H1 (cell line): ENCODE measurements around the gene LTN1. TPM values are rescaled to one million over a fixed set of nuclear protein-coding genes. Genes with fewer than 3 reads are reported as not detected.

ENCODE experiments used
- CTCF ChIA-PET: fragments of 300-600 bp; sonication (Branson Sonifier 250); formaldehyde crosslinking; loops from one replicate; lab custom pipeline; 2021; ENCODE audit not compliant: partially characterized antibody; lab: Charles Lee
- POLR2A ChIA-PET: fragments of 300-600 bp; sonication (Branson Sonifier 250); formaldehyde crosslinking; loops from one replicate; lab custom pipeline; 2021; ENCODE audit warnings: inconsistent platforms; ENCODE audit not compliant: partially characterized antibody; lab: Charles Lee
- DNase-seq, 2 experiments: peaks; one replicate each; pipeline versions ENCODE4 v3.0.0 to v3.0.0-alpha.2; 2010 to 2022; ENCODE audit warnings: low spot score in 2 of 2, low read depth in 1 of 2, mixed read lengths in 1 of 2
- FAIRE-seq: peaks from 2 replicates; lab custom pipeline; 2011; peaks lifted over from hg19 to GRCh38; lab: Jason Lieb, UNC
- H2AFZ ChIP-seq: 2 replicates; pipeline ENCODE4 v1.8.1; 2012; ENCODE audit warnings: low read length, inconsistent platforms
- H2AK5ac ChIP-seq: 2 replicates; pipeline ENCODE4 v1.6.1; 2013; ENCODE audit warnings: low read depth, low read length
- H2BK120ac ChIP-seq: replicated peaks from 2 replicates; pipeline ENCODE3; 2013; ENCODE audit warnings: low read depth, low read length, inconsistent platforms
- H2BK12ac ChIP-seq: 2 replicates; pipeline ENCODE4 v1.6.1; 2013; ENCODE audit warnings: low read depth, low read length
- H2BK15ac ChIP-seq: 2 replicates; pipeline ENCODE4 v1.6.1; 2013; ENCODE audit warnings: low read length
- H2BK20ac ChIP-seq: 2 replicates; pipeline ENCODE4 v1.6.1; 2013; ENCODE audit warnings: low read length
- H2BK5ac ChIP-seq: 2 replicates; pipeline ENCODE4 v1.6.1; 2013; ENCODE audit warnings: low read depth, low read length
- H3K14ac ChIP-seq: 2 replicates; pipeline ENCODE4 v1.6.1; 2013; ENCODE audit warnings: inconsistent platforms; ENCODE audit not compliant: insufficient read length
- H3K18ac ChIP-seq: 2 replicates; pipeline ENCODE4 v1.6.1; 2013; ENCODE audit warnings: low read length; ENCODE audit errors: extremely low read depth
- H3K23ac ChIP-seq: 2 replicates; pipeline ENCODE4 v1.6.1; 2013; ENCODE audit warnings: inconsistent platforms; ENCODE audit not compliant: insufficient read length
- H3K23me2 ChIP-seq: 2 replicates; pipeline ENCODE4 v1.6.1; 2013; ENCODE audit warnings: low read depth, low read length
- H3K27ac ChIP-seq: 2 replicates; pipeline ENCODE4 v1.6.1; 2011; ENCODE audit warnings: low read depth, low read length, inconsistent platforms
- H3K27me3 ChIP-seq, 4 experiments: replicated peaks in 1 of 4; 1 replicate in 1 of 4; 2 replicates in 3 of 4; pipeline versions ENCODE4 v1.6.1 to v1.8.1; 2011 to 2013; ENCODE audit warnings: low read length in 3 of 4, mild to moderate bottlenecking in 3 of 4, inconsistent platforms in 2 of 4, mixed read lengths in 2 of 4, moderate library complexity in 1 of 4; ENCODE audit not compliant: control insufficient read depth in 3 of 4, insufficient read depth in 3 of 4; ENCODE audit errors: extremely low read depth in 1 of 4
- H3K36me3 ChIP-seq, 4 experiments: 2 replicates each; pipeline versions ENCODE4 v1.6.1 to v1.8.1; 2011 to 2013; ENCODE audit warnings: mild to moderate bottlenecking in 4 of 4, low read length in 3 of 4, moderate library complexity in 2 of 4, control low read depth in 1 of 4, inconsistent platforms in 1 of 4; ENCODE audit not compliant: insufficient read depth in 4 of 4, control insufficient read depth in 2 of 4
- H3K4ac ChIP-seq: replicated peaks from 2 replicates; pipeline ENCODE3; 2013; ENCODE audit warnings: low read length, low read depth, mixed read lengths, inconsistent platforms; ENCODE audit not compliant: insufficient read length
- H3K4me1 ChIP-seq, 4 experiments: replicated peaks in 1 of 4; 1 replicate in 1 of 4; 2 replicates in 3 of 4; pipeline versions ENCODE4 v1.6.1 to v1.8.1; 2011 to 2013; ENCODE audit warnings: low read length in 3 of 4, inconsistent platforms in 2 of 4, mixed read lengths in 1 of 4; ENCODE audit not compliant: insufficient read depth in 4 of 4, control insufficient read depth in 3 of 4
- H3K4me2 ChIP-seq, 2 experiments: 2 replicates each; pipeline versions ENCODE4 v1.6.1 to v1.8.1; 2011 to 2013; ENCODE audit warnings: low read depth in 2 of 2, low read length in 2 of 2, control low read depth in 1 of 2, inconsistent platforms in 1 of 2, mild to moderate bottlenecking in 1 of 2; ENCODE audit not compliant: insufficient read depth in 1 of 2
- H3K4me3 ChIP-seq, 4 experiments: fragments of 200-600, 300-600 bp in 1 of 4; sonication (generic), shearing (Covaris generic), sonication (Bioruptor Twin) in 1 of 4; 2 replicates each; pipeline versions ENCODE4 v1.5.1 to v1.8.1; 2011 to 2016; ENCODE audit warnings: low read length in 4 of 4, low read depth in 3 of 4, control low read depth in 2 of 4, inconsistent platforms in 2 of 4, mild to moderate bottlenecking in 2 of 4, mixed read lengths in 1 of 4, moderate library complexity in 1 of 4; ENCODE audit not compliant: insufficient read depth in 2 of 4; ENCODE audit errors: extremely low read depth in 1 of 4
- H3K56ac ChIP-seq: replicated peaks from 2 replicates; pipeline ENCODE3; 2013; ENCODE audit warnings: low read depth, mild to moderate bottlenecking, mixed read lengths, low read length, inconsistent platforms; ENCODE audit not compliant: insufficient read length
- H3K79me1 ChIP-seq: 2 replicates; pipeline ENCODE4 v1.6.1; 2013; ENCODE audit warnings: low read depth, low read length, control low read depth
- H3K79me2 ChIP-seq, 2 experiments: 2 replicates each; pipeline versions ENCODE4 v1.6.1 to v1.8.1; 2012 to 2013; ENCODE audit warnings: low read length in 2 of 2, mild to moderate bottlenecking in 2 of 2, inconsistent platforms in 1 of 2; ENCODE audit not compliant: insufficient read depth in 2 of 2, control insufficient read depth in 1 of 2
- H3K9ac ChIP-seq, 4 experiments: replicated peaks in 1 of 4; 1 replicate in 1 of 4; 2 replicates in 3 of 4; pipeline versions ENCODE4 v1.6.1 to v1.8.1; 2011 to 2013; ENCODE audit warnings: low read depth in 3 of 4, low read length in 3 of 4, control low read depth in 2 of 4, mild to moderate bottlenecking in 2 of 4, moderate library complexity in 2 of 4, inconsistent platforms in 1 of 4; ENCODE audit errors: extremely low read depth in 1 of 4
- H3K9me3 ChIP-seq, 2 experiments: 2 replicates each; pipeline versions ENCODE4 v1.6.1 to v1.8.1; 2012 to 2013; ENCODE audit warnings: mild to moderate bottlenecking in 2 of 2, moderate library complexity in 2 of 2, control low read depth in 1 of 2, inconsistent platforms in 1 of 2, low read depth in 1 of 2, low read length in 1 of 2, mixed read lengths in 1 of 2; ENCODE audit not compliant: insufficient read depth in 2 of 2
- H4K20me1 ChIP-seq, 2 experiments: replicated peaks in 1 of 2; 2 replicates each; pipeline versions ENCODE3 to v1.8.1; 2011 to 2013; ENCODE audit warnings: inconsistent platforms in 2 of 2, low read length in 2 of 2, mild to moderate bottlenecking in 1 of 2; ENCODE audit not compliant: insufficient read depth in 2 of 2, control insufficient read depth in 1 of 2
- H4K5ac ChIP-seq: 2 replicates; pipeline ENCODE4 v1.6.1; 2013; ENCODE audit warnings: low read length, low read depth, mixed read lengths, inconsistent platforms; ENCODE audit not compliant: insufficient read length
- H4K8ac ChIP-seq: 2 replicates; pipeline ENCODE4 v1.8.0; 2013; ENCODE audit warnings: mild to moderate bottlenecking, moderate library complexity, low read length, inconsistent platforms; ENCODE audit not compliant: insufficient read depth; ENCODE audit errors: extremely low read depth
- H4K91ac ChIP-seq: replicated peaks from 2 replicates; pipeline ENCODE3; 2013; ENCODE audit warnings: low read length, mixed read lengths, inconsistent platforms; ENCODE audit not compliant: insufficient read length
- ASH2L ChIP-seq: fragments of 200-600, 300-600 bp; sonication (generic); IDR thresholded peaks from one replicate; pipeline ENCODE4 v1.7.1; 2017; ENCODE audit warnings: low read length
- EP300 ChIP-seq, 2 experiments: IDR thresholded peaks; 1 replicate in 1 of 2; 2 replicates in 1 of 2; pipeline ENCODE4 v1.6.1; 2011 to 2012; ENCODE audit warnings: low read depth in 2 of 2, low read length in 2 of 2, mild to moderate bottlenecking in 2 of 2, borderline replicate concordance in 1 of 2, inconsistent platforms in 1 of 2, moderate library complexity in 1 of 2
- EZH2 ChIP-seq: fragments of 200-600 bp; sonication (generic); IDR thresholded peaks from 2 replicates; pipeline ENCODE4 v1.7.1; 2012; ENCODE audit warnings: low read depth, mild to moderate bottlenecking, moderate library complexity, low read length, inconsistent platforms; ENCODE audit not compliant: severe bottlenecking
- GABPA ChIP-seq: IDR thresholded peaks from 2 replicates; pipeline ENCODE4 v1.6.1; 2011; ENCODE audit warnings: mild to moderate bottlenecking, low read length, moderate library complexity, borderline replicate concordance; ENCODE audit not compliant: insufficient read depth
- HDAC2 ChIP-seq, 2 experiments: fragments of 300-600 bp in 1 of 2; sonication (generic) in 1 of 2; IDR thresholded peaks; 2 replicates each; pipeline ENCODE4 v1.6.1; 2011 to 2012; ENCODE audit warnings: low read depth in 2 of 2, low read length in 2 of 2, mild to moderate bottlenecking in 2 of 2, moderate library complexity in 2 of 2, borderline replicate concordance in 1 of 2, inconsistent platforms in 1 of 2
- NRF1 ChIP-seq: IDR thresholded peaks from 2 replicates; pipeline ENCODE4 v1.6.1; 2011; ENCODE audit warnings: mild to moderate bottlenecking, low read depth, low read length, improper control_type of control experiment
- SIRT6 ChIP-seq: IDR thresholded peaks from one replicate; pipeline ENCODE4 v1.7.1; 2012; ENCODE audit warnings: low read length, inconsistent platforms
- SP1 ChIP-seq: IDR thresholded peaks from 2 replicates; pipeline ENCODE4 v1.6.1; 2011; ENCODE audit warnings: low read depth, low read length
- SP4 ChIP-seq: IDR thresholded peaks from 2 replicates; pipeline ENCODE4 v1.6.1; 2012; ENCODE audit warnings: low read length, inconsistent platforms
- TAF1 ChIP-seq: IDR thresholded peaks from 2 replicates; pipeline ENCODE4 v1.6.1; 2011; ENCODE audit warnings: mild to moderate bottlenecking, low read depth, low read length
- WGBS, 2 experiments: shearing (Covaris generic) in 1 of 2; methylation state at CpG; one replicate each; pipeline versions ENCODE4 v1.1.6 to v1.1.7; 2013 to 2015; ENCODE audit warnings: low lambda C conversion rate in 2 of 2, mixed read lengths in 2 of 2, inconsistent platforms in 1 of 2, low coverage in 1 of 2, missing lambda C conversion rate in 1 of 2; ENCODE audit not compliant: insufficient replicate concordance in 2 of 2, insufficient coverage in 1 of 2, insufficient read length in 1 of 2; ENCODE audit errors: extremely low coverage in 1 of 2, missing lambda C conversion rate in 1 of 2; 5-methylcytosine and 5-hydroxymethylcytosine counted together
- polyA plus RNA-seq, 7 experiments: library from polyadenylated mRNA; depleted of rRNA in 3 of 7; stranded (reverse) in 5 of 7; unstranded in 2 of 7; fragments of >200 nt in 5 of 7; fragments of 200-250 nt in 2 of 7; gene quantifications; 1 replicate in 5 of 7; 2 replicates in 1 of 7; 4 replicates in 1 of 7; pipeline versions ENCODE4 v1.2.1 to v1.2.3, GENCODE V29; 2011 to 2013; ENCODE audit warnings: missing spikeins in 2 of 7, mixed read lengths in 2 of 7
- total RNA-seq: library from RNA; stranded (reverse); fragmentation: NEBNext Ultra II Directional; extraction: Animal tissue kit (Norgen Biotek cat#: 25700); gene quantifications from 2 replicates; pipeline ENCODE4 v1.2.1, GENCODE V29; 2021
- TF ChIP-seq, protein P1 (sequence below): IDR thresholded peaks from 2 replicates; pipeline ENCODE4 v1.6.1; 2012; ENCODE audit warnings: low read length, inconsistent platforms
- TF ChIP-seq, protein P2 (sequence below): IDR thresholded peaks from 2 replicates; pipeline ENCODE4 v1.6.1; 2011; ENCODE audit warnings: low read depth, mild to moderate bottlenecking, low read length; ENCODE audit not compliant: insufficient read depth

LTN1 gene
- total and polyA plus RNA-seq, 2 of the 8 experiments (the other 6 are each of a cell fraction or from before 2014, with no cell fraction given) = 3.2 to 23.5 TPM

DNA sequence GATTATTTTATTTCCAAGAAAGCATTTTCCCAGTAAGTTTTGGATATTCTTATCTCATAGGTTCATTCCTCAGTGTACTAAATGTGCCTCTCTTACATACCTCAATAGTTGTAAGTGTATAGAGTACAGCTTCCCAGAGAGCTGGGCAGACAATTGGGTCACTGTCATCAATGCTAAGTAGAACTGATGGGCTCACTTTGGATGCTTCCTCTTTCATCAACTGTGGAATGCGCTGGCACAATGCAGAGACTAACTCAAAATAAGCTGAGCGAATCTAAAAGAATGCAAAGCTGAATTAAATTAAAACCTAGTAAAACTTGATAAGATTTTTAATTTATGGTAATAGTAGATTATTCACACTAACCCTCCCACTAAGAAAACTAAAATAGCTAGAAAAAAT lies 21.5 kb downstream of the LTN1 start:
- Histone ChIP-seq H3K4me1 (no peaks in the 10 kb centered on the region), H2AFZ (no peak overlapping the region), H3K27me3 (no peaks in the 10 kb centered on the region), H2BK5ac (no peak overlapping the region), H3K14ac (no peak overlapping the region), H2AK5ac (no peak overlapping the region), H3K9me3 (no peaks in the 10 kb centered on the region), H3K9ac (no peak overlapping the region), H3K4ac (no peak overlapping the region), H2BK15ac (no peak overlapping the region), H3K27ac (no peak overlapping the region), H3K36me3 (peaks cover 5 to 34% (median 16%) of the 10 kb centered on the region in 4 experiments; a peak in 7 of 8 replicates), H2BK120ac (no peak overlapping the region), H4K91ac (no peak overlapping the region), H3K18ac (no peak overlapping the region), H2BK12ac (no peak overlapping the region), H4K20me1 (no peaks in the 10 kb centered on the region), H2BK20ac (no peak overlapping the region), H3K23ac (no peak overlapping the region), H4K5ac (no peak overlapping the region), H3K4me3 (no peak overlapping the region), H3K79me1 (no peaks in the 10 kb centered on the region), H3K23me2 (no peaks in the 10 kb centered on the region), H3K4me2 (no peak overlapping the region), H3K79me2 (no peaks in the 10 kb centered on the region), H4K8ac (no peak overlapping the region), H3K56ac (no peak overlapping the region)
- ChIA-PET POLR2A (interaction anchor here (1.9 kb wide), 1 partner anchor 54 kb away, joined by 8 read pairs; the partner anchor contains the start of gene USP16), CTCF (no interaction called here)
- no peak for FAIRE-seq
- 90% methylated on average over 2 of the region's 2 CpGs; no CpG with 5 or more reads in 1 of the 2 experiments for WGBS, 2 experiments
- DNase-seq = no peak
- no peak for TF ChIP-seq TAF1
- TF ChIP-seq EP300 (IDR thresholded peaks at IDR 0.05; ENCODE audit: borderline replicate concordance in 1 of 2, low read depth in 2 of 2, low read length in 2 of 2) = no peak
- TF ChIP-seq, protein P1, sequence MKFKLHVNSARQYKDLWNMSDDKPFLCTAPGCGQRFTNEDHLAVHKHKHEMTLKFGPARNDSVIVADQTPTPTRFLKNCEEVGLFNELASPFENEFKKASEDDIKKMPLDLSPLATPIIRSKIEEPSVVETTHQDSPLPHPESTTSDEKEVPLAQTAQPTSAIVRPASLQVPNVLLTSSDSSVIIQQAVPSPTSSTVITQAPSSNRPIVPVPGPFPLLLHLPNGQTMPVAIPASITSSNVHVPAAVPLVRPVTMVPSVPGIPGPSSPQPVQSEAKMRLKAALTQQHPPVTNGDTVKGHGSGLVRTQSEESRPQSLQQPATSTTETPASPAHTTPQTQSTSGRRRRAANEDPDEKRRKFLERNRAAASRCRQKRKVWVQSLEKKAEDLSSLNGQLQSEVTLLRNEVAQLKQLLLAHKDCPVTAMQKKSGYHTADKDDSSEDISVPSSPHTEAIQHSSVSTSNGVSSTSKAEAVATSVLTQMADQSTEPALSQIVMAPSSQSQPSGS = no peak
- TF ChIP-seq HDAC2 (IDR thresholded peaks at IDR 0.05; ENCODE audit: borderline replicate concordance in 1 of 2, low read depth in 2 of 2, low read length in 2 of 2) = no peak
- no peak for TF ChIP-seq SP4
- TF ChIP-seq ASH2L = no peak
- TF ChIP-seq, protein P2, sequence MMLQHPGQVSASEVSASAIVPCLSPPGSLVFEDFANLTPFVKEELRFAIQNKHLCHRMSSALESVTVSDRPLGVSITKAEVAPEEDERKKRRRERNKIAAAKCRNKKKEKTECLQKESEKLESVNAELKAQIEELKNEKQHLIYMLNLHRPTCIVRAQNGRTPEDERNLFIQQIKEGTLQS = no peak
- TF ChIP-seq NRF1 = no peak
- TF ChIP-seq GABPA = no peak
- TF ChIP-seq EZH2 = no peak
- no peak for TF ChIP-seq SIRT6
- no peak for TF ChIP-seq SP1
